H7 (cell line): ENCODE data around the gene CLIP1. TPM values are rescaled to one million over a fixed set of nuclear protein-coding genes. Genes with fewer than 3 reads are reported as not detected.
A peak's percentile ranks its signal among the peaks of the same experiment; 100 is the strongest.
"Not testable (repeated sequence)": the region's sequence is repeated elsewhere in the genome, so short reads cannot be mapped to it uniquely, and the experiment has no call there.

Experiments used
- DNase-seq: peaks from one replicate; pipeline ENCODE4 v3.0.0; 2012
- H3K27me3 ChIP-seq: 2 replicates; pipeline ENCODE4 v1.6.0; 2011; ENCODE audit warnings: mild to moderate bottlenecking, low read length; ENCODE audit not compliant: control insufficient read depth, insufficient read depth
- H3K36me3 ChIP-seq: replicated peaks from 2 replicates; pipeline ENCODE4 v1.5.1; 2011; ENCODE audit warnings: low read length; ENCODE audit not compliant: control insufficient read depth, insufficient read depth
- H3K4me3 ChIP-seq: 2 replicates; pipeline ENCODE4 v1.5.1; 2011; ENCODE audit warnings: low read depth, mild to moderate bottlenecking, control low read depth, low read length, moderate library complexity; ENCODE audit not compliant: insufficient read depth
- total RNA-seq: library from RNA; depleted of rRNA; stranded (reverse); fragments of >200 nt; shearing (Covaris generic); gene quantifications from 2 replicates; pipeline ENCODE4 v1.2.3, GENCODE V29; 2014

CLIP1 gene
- total RNA-seq, 1 experiment from 2014 or later = 21.7 TPM

DNA sequence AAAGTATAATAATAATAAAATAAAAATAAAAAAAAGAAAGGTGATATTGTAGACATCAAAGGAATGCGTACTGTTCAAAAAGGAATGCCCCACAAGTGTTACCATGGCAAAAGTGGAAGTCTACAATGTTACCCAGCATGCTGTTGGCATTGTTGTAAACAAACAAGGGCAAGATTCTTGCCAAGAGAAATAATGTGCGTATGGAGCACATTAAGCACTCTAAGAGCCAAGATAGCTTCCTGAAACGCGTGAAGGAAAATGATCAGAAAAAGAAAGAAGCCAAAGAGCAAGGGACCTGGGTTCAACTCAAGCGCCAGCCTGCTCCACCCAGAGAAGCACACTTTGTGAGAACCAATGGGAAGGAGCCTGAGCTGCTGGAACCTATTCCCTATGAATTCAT, 57.2 kb downstream of the CLIP1 start:
- not testable (repeated sequence) for H3K36me3 ChIP-seq, H3K27me3 ChIP-seq, H3K4me3 ChIP-seq, DNase-seq

DNA sequence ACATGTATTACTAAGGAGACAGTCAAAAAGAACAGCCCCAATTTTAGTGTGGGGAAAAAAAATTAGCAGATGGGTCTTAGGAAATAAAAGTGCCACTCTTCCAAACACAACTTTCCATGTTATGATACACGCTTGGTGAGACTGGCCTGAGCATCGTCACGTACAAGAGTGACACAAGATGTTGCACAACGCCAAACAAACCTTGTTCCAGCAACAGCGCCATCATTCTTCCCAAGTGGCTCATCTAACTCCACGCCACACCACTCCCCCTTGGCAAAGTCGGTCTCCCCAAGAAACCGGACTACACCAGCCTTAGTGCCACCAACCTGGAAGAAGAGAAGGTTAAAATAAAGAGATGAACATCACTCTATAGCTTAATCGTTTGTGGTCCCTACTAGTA, 58.7 kb downstream of the CLIP1 start:
- H3K4me3 ChIP-seq = no peak overlapping the region
- no peaks in the 10 kb centered on the region for H3K27me3 ChIP-seq
- H3K36me3 ChIP-seq = no peaks in the 10 kb centered on the region
- no peak for DNase-seq

DNA sequence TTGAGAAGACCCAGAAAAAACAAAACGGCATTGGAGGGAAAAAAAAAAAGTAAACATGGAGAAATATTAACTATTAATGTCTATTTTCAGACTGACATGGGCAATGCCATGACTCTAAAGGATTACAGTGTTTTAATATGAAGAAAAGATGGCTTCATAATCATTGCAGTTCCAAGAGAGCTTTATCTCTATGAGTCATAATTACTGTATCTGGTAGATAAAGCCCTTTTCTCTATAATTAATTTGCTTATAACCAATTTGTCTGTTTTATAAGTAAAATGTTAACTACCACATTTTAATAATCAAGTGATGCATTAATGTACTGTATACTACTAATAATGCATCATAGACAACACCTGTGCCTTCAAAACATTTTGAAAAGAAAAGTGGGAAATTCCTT, 59.7 kb downstream of the CLIP1 start:
- DNase-seq = no peak
- Histone ChIP-seq H3K4me3 (no peak overlapping the region), H3K36me3 (no peaks in the 10 kb centered on the region), H3K27me3 (no peaks in the 10 kb centered on the region)

DNA sequence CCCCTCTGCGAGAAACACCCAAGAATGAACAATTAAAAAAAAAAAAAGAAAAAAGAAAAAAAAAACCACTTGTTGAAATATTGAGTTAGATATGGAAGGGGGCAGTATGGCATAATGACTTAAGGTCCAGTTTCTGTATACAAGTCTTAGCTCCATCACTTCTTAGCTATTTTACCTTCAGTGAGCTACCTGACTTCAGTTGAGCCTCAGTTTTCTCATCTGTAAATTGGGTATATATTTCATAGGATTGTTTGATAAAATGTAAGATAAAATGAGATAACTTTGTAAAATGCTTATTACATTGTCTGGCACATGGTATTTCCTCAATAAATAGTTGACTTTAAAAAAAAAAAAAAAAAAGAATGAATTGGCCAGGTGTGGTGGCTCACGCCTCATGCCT, 64.1 kb downstream of the CLIP1 start:
- H3K27me3 ChIP-seq, DNase-seq, H3K36me3 ChIP-seq, H3K4me3 ChIP-seq: not testable (repeated sequence)

DNA sequence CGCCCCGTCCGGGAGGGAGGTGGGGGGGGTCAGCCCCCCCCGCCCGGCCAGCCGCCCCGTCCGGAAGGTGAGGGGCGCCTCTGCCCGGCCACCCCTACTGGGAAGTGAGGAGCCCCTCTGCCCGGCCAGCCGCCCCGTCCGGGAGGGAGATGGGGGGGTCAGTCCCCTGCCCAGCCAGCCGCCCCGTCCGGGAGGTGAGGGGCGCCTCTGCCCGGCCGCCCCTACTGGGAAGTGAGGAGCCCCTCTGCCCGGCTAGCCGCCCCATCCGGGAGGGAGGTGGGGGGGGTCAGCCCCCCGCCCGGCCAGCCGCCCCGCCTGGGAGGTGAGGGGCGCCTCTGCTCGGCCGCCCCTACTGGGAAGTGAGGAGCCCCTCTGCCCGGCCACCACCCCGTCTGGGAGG, 64.9 kb downstream of the CLIP1 start:
- H3K36me3 ChIP-seq, H3K4me3 ChIP-seq, H3K27me3 ChIP-seq, DNase-seq: not testable (repeated sequence)

DNA sequence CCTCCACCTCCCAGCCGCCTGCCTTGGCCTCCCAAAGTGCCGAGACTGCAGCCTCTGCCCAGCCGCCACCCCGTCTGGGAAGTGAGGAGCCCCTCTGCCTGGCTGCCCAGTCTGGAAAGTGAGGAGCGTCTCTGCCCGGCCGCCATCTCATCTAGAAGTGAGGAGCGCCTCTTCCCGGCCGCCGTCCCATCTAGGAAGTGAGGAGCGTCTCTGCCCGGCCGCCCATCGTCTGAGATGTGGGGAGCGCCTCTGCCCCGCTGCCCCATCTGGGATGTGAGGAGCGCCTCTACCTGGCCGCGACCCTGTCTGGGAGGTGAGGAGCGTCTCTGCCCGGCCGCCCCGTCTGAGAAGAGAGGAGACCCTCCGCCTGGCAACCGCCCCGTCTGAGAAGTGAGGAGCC, 65.5 kb downstream of the CLIP1 start:
- not testable (repeated sequence) for DNase-seq, H3K27me3 ChIP-seq, H3K36me3 ChIP-seq

DNA sequence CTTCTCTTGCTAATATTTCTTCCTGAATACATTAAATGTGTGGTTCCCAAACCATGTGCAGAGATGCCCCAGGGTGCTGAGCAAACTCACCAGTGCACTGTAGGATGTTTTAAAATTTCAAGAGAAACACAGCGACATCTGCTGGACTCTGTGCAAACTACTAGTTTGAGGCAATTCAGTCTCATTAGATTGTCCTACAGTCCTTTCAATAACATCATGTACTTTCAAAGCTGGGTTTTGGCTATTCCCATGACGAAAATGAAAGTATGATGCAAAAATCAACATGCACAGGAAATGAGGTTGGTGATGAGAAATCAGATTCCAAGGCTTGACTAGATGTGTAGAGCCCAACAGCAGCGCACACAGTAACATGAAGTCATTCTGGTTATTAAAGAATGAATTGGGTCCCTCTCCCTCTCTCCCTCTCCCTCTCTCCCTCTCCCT, 66.3 kb downstream of the CLIP1 start:
- Histone ChIP-seq H3K4me3 (no peak overlapping the region), H3K27me3 (no peaks in the 10 kb centered on the region), H3K36me3 (no peaks in the 10 kb centered on the region; the same call in none of the 2 replicates)
- DNase-seq = peak; percentile 74

More for the DNA sequence above, 65.5 kb downstream of the CLIP1 start:
- H3K4me3 ChIP-seq = not testable (repeated sequence)

DNA sequence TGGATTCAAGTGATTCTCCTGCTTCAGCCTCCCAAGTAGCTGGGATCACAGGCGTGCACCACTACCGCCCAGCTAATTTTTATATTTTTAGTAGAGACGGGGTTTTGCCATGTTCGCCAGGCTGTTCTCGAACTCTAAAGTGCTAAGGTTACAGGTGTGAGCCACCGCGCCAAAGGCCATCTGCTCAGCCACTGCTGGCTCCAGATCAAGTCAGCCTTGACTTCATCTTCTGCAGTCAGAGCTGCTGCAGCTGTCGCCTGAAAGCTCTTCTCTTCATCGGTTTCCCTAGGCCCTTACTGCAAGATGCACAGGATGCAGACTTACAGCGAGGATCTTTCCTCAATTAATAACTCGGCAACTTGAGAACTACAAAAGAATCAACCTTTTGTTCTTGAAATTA, 66.8 kb downstream of the CLIP1 start:
- no peak for DNase-seq
- no peaks in the 10 kb centered on the region; the same call in none of the 2 replicates for H3K36me3 ChIP-seq

DNA sequence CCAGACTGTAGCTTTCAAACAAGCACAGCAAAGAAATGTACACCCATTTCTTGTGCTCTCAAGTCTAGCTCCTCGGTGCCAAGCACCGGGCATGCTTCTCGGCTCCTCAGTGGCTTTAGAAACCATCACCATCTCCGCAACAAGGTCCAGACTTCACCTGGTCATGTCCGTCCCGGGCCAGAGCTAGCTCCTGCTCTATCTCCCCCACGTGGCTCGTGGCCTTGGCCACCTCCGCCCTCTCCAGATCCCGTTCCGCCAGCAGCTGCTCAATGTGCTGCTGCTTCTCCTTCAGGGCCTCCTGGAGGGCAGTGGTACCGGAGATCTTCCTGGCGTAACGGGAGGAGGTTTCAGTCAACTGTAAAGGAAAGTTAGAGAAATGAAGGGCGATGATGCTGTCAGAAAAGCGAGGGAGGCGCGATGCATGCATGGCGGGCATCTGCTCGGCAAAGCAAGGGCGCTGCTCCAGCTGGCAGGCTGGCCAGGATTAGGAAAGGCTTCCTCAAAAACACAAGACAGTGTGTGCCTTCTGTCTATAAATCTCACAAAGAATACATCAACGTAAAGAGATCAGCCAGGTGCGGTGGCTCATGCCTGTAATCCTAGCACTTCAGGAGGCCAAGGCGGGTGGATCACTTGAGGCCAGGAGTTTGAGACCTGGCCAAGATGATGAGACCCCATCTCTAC, 67.4 kb downstream of the CLIP1 start:
- H3K36me3 ChIP-seq = no peaks in the 10 kb centered on the region; the same call in none of the 2 replicates

More for the DNA sequence above, 66.8 kb downstream of the CLIP1 start:
- Histone ChIP-seq H3K4me3 (no peak overlapping the region), H3K27me3 (no peaks in the 10 kb centered on the region)

DNA sequence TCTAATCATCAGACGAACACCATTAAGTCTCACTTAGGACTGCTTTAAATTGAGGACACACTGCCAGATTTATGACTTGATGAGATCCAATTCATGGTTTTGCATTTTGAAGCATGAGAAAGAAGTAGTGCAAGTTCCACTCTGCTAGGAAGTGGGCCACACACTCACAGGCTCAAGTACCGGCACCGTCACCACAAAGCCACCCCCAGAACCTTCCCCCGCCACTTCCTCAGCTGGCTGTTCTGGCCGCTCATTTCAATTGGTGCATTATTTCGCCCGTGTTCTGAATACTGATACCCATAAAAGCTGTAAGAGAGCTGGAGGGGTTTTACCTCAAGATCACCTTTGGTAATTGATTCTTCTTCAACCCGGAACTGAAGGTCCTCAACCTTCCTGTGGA, 70.1 kb downstream of the CLIP1 start:
- Histone ChIP-seq H3K36me3 (no peaks in the 10 kb centered on the region; the same call in none of the 2 replicates), H3K27me3 (no peaks in the 10 kb centered on the region), H3K4me3 (no peak overlapping the region)
- no peak for DNase-seq

More for the DNA sequence above, 67.4 kb downstream of the CLIP1 start:
- Histone ChIP-seq H3K27me3 (no peaks in the 10 kb centered on the region), H3K4me3 (no peak overlapping the region)
- DNase-seq = no peak

DNA sequence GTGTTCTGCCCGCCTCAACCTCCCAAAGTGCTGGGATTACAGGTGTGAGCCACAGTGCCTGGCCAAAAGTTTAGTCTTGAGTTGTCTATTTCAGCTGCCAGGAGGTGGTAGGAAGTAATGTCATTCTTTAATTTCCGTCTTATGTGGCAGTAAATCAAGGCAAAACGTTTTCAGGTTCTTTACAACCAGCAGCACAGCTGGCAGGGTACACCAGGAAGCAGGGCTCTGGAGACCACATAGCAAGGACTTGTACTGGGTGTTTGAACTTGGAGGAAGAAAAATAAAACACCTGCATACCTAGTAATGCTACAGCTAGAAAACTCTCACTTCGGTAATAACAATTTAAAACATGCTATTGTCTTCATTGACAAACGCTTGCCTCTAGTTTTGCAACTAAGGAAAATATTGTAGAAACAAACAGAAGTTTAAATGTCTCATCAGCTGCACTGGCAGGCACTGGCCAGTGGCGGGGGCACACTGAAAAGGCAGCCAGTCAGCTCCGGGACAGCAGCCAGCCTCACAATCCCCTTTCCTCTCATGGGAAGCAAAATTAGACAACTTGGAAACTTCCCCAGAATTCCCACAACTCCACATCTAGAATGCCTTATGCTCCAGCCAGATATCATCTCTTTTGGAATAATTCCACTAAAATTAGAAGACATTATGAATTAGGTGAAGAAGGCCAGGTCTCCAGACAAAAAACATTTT, 72.2 kb downstream of the CLIP1 start:
- DNase-seq = no peak
- no peaks in the 10 kb centered on the region; the same call in 1 of the 2 replicates for H3K36me3 ChIP-seq
- H3K27me3 ChIP-seq = no peaks in the 10 kb centered on the region
- H3K4me3 ChIP-seq = no peak overlapping the region

DNA sequence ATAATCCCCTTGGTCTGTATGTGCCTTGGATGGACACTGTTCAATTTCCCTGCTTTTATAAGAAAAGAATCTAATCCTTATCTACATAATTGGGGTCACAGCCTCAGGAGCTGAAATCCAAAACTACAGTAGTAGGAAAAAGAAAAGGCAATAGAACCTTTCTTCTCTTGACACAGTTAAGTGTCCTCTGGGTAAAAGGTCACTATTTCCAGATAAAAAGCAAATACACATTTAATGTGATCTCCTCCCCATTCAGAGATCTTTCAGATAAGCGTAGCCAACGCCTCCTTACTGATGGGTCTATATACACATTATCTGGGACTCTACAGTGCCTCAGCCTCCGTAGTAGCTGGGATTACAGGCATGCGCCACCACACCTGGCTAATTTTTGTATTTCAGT, 73.4 kb downstream of the CLIP1 start:
- Histone ChIP-seq H3K27me3 (no peaks in the 10 kb centered on the region), H3K36me3 (no peaks in the 10 kb centered on the region; the same call in 1 of the 2 replicates), H3K4me3 (no peak overlapping the region)
- DNase-seq = no peak

DNA sequence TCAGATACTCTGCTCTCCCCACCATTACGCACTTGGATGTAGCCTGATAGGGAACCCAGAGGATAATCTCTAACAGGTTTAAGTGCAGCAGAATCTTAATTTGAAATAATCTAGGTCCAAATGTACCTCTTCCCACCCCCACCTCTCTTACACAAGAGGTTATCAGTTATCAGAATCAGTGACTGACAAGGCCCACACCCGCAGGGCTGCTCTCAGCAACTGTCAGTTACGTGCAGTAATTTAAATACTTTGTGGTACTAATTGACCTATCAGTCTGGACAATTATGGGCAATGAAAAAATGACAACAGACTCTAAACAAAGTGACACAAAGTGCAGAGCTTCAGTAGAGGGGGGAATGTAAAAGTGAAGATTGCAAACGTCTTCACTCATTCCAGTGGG, 74.0 kb downstream of the CLIP1 start:
- no peak for DNase-seq

DNA sequence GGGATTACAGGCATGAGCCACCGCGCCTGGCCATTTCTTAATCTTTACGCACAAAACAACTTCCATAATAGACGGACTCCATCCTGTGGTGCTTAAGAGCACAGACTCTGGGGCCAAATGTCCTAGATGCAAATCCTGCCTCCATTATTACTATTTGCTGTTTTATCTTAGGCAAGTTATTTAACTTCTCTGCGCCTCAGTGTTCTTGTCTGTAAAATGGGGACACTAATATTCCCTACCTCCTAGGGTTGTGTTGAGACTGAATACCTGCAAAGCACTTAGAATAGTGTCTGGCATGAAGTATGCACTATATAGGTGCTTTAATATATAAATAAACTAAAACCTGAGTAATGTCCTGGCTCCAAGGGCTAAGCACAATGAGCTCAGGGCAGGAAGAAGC, 76.4 kb downstream of the CLIP1 start:
- Histone ChIP-seq H3K4me3 (no peak overlapping the region), H3K36me3 (no peaks in the 10 kb centered on the region), H3K27me3 (no peaks in the 10 kb centered on the region)
- no peak for DNase-seq

More for the DNA sequence above, 74.0 kb downstream of the CLIP1 start:
- no peaks in the 10 kb centered on the region for H3K27me3 ChIP-seq
- no peaks in the 10 kb centered on the region; the same call in 1 of the 2 replicates for H3K36me3 ChIP-seq
- H3K4me3 ChIP-seq = no peak overlapping the region

DNA sequence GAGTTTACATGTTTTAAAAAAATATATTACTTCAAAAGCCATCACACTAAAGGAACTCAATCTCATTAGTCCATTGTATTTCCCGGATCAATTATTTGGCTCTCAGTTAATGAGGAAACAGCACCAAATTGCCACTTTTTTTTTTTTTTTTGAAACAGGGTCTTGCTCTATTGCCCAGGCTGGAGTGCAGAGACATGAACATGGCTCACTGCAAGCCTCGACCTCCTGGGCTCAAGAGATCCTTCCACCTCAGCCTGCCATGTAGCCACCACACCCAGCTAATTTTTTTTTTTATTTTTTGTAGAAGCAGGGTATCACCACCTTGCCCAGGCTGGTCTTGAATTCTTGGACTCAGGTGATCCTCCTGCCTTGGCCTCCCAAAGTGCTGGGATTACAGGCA, 77.4 kb downstream of the CLIP1 start:
- DNase-seq = no peak
- H3K4me3 ChIP-seq = no peak overlapping the region
- no peaks in the 10 kb centered on the region for H3K27me3 ChIP-seq
- no peaks in the 10 kb centered on the region for H3K36me3 ChIP-seq
